ENCODE results near the gene TPH1.
"Not testable (repeated sequence)": the region's sequence is repeated elsewhere in the genome, so short reads cannot be mapped to it uniquely, and the experiment has no call there.

TPH1 gene

DNA sequence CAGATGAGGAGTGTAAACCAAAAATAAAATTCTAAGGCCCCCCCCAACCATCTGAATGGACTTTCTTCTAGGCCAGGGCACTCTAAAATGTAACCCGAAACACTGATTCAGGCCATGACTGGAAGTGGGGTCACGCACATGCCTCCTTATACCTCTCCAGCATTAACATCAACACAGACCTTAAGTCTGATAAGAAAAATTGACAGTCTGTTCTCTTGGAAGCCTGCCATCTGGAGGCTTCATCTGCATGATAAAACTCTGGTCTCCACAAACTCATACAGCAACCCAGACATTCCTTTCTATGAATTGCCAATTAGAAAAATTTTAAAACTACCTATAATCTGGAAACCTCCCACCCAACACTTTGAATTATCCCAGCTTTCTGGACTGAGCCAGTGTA, 29.3 kb downstream of the TPH1 start:
- no peak for DNase-seq

DNA sequence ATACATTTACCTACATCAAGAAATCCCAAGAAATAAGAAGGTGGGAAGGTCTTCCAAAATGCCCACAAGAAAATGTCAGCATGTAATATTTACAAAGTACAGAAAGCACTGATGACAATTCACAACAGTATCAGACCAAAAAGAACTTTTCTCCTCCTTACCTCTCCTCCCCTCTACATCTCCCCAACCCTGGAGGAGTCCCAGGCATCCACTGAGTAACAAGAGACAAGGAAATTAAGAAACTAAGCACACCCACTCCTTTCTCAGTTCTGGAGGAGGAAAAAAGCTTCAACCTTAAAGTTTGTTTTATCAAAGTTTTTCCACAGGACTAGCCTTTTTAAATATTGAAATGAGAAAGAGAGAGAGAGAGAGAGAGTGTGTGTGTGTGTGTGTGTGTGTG, 31.2 kb downstream of the TPH1 start:
- no peak for DNase-seq

DNA sequence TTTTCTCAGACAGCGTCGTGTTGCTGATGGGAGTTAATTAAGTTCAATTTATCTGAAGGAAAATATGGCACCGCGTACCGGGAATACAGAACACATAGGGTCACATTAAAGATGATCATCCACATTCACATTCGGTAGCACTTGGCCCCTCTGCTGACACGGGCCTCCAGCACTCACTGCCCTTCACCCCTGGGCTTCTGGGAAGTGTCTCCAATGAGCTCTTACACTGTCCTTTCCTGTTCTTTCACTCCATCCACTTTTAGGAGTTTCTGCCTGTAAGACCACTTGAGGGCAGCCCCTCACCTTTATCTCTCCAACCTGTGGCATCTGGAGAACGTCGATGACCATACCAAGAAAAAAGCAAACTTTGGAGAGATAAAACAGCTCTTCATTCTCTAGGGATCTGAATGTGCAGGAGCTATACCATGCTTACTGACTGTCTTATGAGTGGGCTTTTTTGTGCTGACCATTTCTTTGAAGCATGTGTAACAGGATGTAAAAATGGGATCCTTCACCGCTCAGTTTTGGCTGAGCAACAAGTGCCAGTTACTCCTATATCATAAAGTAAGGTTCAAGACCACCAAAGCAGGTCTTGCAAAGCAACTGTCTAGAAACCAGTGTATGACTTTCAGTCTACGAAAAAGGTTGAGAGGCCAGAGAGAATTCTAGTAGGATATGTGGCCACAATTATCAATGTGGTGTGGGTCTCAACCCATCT, 32.1 kb downstream of the TPH1 start:
- no peak for DNase-seq

DNA sequence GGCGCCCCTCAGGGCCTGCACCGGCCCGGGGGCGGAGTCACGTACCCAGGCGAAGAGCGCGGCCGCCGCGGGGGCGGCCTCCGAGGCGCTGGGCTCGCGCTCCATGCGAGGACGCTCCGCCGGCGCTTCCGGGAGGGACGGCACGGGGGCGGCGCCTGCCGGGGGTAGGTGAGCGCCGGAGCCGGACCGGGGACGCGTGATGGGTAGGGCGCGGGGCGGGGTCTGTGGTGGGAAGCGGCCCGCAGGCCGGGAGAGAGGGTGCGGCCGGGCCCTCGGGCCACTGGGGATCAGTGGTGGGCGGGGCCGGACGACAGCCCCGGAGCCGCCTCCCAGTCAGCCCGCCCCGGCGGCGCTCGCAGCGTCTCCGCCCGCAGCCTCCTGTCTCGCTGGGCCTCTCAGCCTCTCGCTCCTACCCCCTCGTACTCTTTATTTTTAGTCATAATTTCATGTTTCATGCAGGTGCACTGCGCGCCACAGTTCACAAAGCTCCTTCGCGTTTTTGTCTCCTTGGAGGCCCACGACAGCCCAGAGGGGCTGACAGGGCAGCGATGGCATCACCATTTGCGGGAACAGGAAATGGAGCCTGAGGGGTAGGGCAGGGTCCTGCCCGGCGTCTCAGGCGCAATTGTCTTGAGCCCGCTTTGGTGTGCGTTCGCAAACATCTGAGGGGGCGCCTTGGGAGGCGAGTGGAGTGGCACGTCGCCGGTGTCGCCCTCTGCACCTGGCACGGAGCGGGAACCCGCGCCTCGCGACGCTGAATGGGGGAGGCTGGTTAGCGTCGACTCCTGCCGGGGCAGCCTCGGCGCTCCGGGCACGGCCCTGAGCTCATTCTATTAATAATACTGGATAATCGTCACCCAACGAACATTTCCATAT, 32.9 kb downstream of the TPH1 start, which contains the start of gene SERGEF:
SERGEF (minus strand) TSS at position 142 of the 876 bp plus-strand sequence; CDS start at position 105, 37 bp downstream.
- DNase-seq, result peak; percentile 90

DNA sequence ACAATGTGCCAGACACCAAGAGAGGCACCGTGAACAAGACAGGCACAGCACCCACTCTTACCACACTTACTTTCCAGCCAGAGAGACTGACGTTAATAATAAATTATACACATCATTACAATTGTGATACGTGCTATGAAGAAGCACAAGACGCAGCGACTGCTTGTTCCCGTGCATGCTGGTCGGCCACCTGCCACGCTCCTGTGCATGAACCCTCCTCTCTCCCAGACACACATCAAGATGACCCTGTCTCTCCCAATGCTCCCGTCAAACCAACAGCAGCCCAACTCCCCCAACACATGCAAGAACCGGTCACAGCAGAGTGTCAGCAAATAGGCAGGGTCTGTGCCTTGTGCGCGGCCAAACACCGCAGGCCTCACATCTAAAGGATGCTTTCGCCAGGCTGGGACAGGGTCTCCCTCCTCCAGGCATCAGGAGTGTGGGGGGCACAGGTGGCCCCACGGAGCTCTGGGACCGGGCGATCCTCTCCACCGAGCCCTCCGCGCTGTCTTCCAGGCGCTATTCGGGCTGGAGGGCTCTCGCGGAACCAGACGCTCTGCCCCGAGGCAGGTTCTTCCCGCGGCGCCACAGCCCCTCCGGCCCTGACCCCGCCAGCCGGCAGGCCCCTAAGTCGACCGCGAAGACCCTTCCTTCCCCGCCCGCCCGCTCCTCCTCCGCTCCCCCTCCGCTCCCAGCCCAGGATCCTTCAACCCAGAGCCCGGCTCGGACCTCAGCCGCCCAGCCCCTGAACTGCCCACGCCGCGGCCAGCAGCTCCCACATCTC, 33.8 kb downstream of the TPH1 start:
- no peak for DNase-seq

DNA sequence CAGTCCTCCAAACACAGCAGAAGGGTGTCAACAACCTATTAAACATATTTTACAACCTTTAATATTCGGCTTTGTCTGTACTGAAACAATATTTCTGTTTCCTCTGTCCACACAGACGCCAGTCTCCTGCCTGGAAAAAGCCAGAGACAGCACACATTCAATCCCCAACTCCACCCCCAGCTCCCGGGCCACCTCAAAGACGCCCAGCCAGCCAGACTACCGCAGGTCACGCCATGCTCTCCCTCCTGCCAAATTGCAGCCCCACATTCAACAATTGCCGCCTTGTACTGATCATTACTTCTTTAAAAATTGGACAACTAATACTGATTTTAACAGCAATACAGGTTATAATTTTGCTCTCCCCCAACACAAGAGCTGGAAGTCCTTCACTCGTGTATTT, 34.4 kb downstream of the TPH1 start:
- no peak for DNase-seq

DNA sequence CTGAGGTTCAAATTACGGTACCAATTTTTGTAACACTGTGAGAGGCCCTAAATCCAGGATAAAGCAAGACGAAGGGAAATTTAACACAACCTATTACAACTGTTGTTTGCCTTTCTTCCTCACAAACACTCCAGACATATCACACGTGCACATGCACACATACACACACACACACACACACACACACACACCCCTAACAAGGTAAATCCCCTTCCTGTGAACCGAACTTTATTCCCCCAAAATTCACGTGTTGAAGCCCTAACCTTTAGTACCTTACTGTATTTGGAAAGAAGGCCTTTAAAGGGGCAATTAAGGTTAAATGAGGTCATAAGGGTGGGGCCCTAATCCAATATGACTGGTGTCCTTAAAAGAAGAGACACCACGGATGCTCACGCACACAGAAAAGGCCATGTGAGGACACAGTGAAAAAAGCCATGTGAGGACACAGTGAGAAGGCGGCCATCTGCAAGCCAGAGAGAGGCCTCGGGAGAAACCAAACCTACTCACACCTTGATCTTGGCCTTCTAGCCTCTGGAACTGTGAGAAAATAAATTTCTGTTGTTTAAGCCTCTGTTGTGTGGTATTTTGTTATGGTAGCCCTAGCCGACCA, 35.0 kb downstream of the TPH1 start:
- no peak for DNase-seq

DNA sequence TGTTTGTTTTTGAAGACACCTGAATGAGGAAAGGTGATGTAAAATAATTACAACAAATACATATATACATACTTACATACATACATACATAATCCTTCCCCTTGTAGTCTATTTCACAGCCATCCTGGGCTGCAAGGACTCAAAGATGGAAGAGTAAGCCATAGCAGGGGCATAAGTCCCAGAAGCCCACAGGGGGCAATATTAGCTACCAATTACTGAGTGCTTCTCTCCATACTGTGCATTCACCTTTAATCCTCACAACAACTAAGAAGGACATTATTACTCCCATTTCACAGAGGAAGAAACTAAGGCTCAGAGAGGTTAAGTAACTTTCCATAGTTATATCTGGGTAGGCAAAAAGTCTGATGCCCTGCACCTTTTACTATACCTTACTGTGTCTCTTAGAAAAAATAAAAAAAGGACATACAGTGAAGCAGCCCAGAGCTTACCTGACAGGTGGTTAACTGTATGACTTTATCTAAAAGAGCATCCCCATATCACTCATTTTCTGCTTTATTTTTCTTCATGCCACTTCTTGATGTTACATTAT, 35.9 kb downstream of the TPH1 start:
- no peak for DNase-seq

DNA sequence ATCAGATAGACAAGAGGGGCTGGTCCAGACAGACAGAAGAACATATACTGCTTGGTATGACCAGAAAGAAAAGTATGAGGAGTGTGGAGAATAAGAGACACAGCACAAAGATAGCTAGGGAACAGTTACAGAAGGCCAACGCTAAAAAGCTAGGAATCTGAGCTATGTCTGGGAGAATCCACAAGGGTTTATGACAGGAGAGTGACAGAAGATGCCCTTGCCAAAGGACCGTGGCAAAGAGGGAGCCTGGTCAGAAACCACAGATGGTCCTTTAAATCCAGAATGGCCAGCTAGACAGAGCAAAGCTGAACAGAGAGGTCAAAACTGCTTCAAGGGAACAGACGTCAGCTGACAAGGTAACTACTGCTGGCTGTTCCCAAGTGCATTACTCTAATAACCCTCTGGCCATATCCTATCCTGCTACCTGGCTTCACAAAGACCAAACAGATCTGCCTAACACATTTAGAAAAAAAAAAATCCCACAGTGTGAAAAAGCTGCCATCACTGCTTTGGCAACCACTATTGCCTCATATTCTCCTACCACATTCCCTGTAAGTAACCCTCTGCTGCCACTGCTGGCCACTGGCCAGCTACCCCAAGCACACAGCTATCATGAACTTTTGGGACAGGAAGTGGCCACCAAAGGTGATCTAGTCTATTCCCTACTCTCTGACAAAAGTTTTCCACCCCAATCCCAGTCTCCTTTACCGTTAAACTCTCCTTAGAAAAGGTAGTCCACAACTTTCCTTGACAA, 40.5 kb downstream of the TPH1 start:
- no peak for DNase-seq

DNA sequence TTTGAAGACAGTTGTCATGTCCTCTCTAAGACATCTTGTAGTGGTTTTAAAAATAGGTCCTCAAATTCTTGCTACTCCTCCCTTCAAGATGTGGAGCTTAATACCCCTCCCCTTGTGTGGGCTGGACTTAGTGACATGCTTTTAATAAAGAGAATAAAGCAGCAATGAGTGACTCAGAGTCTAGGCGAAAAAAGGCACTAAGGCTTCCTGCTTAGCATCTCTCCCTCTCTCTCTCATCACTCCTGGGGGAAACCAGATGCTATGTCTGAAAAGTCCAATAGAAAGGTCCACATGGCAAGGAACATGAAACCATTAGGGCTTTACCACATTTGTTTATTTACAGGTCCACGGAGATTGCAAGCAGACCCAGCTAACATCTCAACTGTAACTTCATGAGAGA, 44.9 kb downstream of the TPH1 start:
- DNase-seq, result no peak

DNA sequence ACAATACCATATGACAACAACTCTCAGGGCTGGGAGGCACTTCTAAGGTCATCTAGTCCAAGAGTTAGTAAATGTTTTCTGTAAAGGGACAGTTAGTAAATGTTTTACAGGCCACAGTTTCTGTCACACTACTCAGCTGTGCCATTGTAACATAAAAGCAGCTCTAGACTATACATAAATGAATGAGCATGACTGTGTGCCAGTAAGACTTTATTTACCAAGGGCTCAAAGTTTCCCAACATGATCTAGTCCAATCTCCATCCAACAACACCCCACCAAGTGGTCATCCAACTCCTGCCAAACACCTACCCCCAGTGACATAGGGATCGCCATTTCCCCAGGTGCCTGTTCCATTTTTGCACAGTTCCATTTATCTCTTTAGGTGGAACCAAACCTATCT, 45.3 kb downstream of the TPH1 start:
- no peak for DNase-seq

DNA sequence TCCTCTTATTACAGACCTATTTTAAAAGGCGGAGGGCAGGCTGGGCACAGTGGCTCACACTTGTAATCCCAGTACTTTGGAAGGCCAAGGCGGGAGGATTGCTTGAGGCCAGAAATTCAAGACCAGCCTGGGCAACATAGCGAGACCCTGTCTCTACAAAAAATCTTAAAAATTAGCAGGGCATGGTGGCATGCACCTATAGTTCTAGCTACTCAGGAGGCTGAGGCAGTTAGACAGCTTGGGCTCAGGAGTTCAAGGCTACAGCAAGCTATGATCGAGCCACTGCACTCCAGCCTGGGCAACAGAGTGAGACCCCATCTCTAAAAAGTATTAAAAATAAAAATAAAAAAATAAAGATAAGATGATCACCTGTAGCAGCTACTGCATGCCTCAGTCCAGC, 45.9 kb downstream of the TPH1 start:
- not testable (repeated sequence) for DNase-seq
